T-helper 1 cell (primary cell): ENCODE data around the gene SHC1.

Experiments
- DNase-seq, 5 donors: peaks; one replicate each; pipeline ENCODE4 v3.0.0-alpha.2; 2012 to 2020

Gene SHC1

DNA sequence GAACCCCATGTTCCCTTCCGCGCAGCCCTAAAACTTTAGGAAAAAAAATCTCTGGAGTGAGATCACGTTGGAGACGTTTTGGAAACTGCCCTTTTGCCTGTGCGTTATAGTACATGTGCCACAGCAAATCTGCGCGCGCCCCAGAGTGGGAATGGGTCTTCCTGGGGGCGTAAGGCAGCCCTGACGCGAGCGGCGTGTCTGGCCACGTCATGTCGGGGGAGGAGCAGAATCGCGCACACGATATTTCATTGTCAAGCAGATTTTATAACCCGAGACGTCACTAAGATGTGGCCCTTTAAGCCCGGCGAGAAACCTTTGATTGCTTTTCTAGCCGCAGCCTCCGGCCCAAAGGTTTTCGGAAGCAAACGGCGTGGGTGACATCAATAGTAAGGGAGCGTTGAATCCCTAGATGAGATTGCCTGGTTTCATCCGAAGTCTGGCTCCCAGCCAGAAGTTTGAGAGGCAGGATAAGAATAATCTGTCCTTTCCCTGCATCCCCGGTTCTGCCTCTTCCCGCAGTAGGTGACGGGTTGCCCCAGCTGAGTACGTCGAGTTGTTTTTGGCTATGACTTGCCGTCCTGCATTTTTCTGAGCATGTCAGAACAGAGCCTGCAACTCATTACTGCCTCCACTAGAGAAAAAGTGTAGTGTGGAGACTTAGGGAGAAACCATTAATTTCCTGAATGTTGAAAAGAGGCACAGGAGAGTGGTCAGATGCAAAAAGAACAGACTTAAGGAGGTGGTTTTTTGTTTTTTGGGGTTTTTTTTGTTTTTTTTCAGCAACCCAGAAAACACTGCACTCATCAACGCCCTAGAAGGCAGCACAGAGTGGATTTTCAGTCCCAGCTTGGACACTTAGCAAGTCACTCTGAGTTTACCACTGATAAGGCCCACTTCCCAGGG lies 33.2 kb downstream of the SHC1 start:
- DNase-seq = peak; percentile 80 to 98 (median 87)

DNA sequence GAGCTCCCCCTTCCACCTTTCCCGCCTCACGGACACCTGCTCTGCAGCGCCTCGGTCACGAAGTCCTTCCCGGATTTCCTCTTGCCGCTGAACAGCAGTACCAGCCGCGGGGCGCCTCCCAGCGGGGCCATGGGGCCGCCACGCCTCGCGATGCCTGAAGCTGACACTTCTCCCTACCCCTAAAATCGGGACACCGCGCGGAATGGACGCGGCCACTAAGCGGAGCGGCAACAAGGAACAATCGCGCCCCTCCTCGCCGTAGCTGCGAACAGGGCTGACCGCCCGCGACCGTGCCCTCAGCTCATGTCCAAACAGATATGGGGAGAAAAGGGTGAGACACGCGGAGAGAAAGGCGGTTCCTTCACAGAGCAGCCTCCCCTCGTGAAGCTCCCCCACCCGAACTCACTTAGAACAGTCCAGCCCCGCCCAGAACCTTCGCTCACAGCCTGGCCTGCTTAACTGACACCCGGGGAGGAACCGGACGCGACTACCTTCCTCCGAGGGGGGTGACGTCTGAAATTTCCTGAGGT lies 33.9 kb downstream of the SHC1 start, which contains the start of gene PMVK:
PMVK (minus strand) TSS at position 165 of the 530 bp plus-strand sequence; CDS start at position 131, 34 bp downstream.
- peak; percentile 88 to 96 (median 94) for DNase-seq

- no peak for DNase-seq
Measured at GRCh38 chr1:154935749-154936554, 34.6 kb downstream of the SHC1 start.

DNA sequence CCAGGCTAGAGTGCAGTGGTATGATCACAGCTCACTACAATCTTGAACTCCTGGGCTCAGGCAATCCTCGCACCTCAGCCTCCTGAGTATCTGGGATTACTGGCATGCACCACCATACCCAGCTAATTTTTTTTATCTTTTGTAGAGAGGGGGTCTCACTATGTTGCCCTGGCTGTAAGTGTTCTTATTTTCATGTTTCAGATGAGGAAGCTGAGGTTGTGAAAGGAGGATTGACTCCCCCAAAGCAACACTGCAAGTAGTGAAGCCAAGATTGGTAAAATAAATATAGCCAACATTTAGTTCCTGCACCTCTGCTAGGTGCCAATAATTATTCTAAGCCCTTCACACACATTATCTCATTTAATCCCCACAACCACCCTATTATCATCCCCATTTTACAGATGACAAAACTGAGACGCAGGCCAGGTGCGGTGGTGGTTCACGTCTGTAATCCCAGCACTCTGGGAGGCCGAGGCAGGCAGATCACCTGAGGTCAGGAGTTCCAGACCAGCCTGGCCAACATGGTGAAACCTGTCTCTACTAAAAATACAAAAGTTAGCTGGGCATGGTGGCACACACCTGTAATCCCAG lies 36.1 kb downstream of the SHC1 start:
- no peak for DNase-seq

DNA sequence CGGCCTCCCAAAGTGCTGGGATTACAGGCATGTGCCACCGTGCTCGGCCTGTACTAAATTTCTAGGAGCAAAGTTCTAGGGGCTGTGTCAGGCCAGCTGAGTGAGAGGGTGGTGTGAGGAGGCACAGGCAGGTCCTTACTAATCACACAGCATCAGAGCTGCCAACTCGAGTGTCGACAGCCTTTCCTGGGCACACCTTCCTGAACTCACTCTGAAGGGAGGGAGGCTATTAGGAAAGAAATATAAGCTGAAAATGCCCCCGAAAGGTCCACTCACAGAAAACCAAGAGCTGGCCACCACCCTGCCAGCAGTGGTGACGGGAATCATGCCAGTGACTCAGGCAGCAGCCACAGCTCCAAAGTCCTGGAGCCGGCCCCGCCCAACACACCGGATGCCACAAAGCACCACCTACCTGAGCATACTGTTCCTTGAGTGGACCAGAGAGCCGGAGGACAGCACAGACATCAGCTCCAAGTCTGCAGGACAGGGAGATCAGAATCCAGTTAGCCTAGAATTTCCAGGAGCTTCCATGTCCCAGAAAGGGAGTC lies 38.5 kb downstream of the SHC1 start:
- DNase-seq = no peak

GRCh38 chr1:154926201-154926600 lies 44.3 kb downstream of the SHC1 start:
- no peak for DNase-seq

GRCh38 chr1:154925335-154926170 lies 45.0 kb downstream of the SHC1 start:
- peak in 1 of 5 donors; percentile 48 for DNase-seq

DNA sequence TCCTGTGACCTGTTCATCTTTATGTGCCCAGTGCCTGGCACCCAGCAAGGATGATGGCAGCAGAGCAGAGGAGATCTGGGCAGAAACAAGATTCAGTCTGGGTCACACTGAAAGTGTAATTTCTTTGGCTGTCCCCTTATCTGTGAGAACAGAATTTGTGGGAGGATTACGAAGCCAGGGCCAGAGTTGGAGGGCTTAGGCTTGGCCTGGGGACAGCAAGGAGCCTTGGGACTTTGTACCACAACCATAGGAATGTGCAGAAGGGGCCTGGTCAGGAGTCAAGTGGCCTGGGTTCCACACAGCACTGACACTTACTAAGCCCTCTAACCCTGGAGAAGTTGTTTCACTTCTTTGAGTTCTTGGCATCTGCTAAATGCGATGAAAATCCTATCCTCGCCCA lies 46.9 kb downstream of the SHC1 start:
- DNase-seq = no peak

DNA sequence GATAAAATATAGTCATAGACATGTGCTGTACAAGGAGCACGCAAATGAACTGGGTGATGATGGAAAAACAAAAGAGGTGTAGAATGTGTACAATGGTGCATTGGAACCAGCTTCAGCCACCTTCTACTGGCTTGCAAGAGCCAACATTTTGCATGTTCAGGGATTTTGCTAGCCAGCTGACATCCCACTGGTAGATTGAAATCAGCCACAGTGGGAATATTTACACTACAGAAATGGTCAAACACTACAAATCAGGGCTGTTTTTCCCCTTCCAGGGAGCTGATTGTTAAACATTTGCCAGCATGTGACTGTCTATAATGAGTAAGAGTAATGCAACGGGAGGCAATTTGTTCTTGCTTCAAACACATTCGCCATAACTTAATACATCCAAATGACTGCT lies 57.3 kb downstream of the SHC1 start:
- no peak for DNase-seq

DNA sequence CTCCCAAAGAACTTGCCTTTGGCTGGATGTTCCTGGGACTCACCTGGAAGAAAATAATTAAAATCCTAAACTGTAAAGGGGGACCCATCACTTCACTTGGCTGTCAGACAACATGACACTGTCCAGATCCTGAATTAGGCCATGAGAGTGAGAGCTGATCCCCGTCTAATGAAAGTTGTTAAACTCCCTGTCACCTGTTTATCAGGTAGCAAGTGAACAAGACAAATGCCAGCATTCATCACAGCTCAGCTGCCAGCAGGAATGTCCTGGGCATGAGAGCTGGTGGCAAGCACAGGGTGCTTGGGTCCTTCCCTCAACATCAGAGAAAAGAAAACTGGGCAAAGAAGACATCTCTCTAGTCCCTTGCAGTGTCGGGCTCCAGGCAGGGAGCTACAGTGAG lies 57.8 kb downstream of the SHC1 start:
- DNase-seq = no peak
